NCI-H1436 treated with DMSO at 0.1 percent for 48 hours (cell line): ENCODE measurements around the gene LSMEM2.

Source experiments
- DNase-seq: peaks from one replicate; lab custom pipeline; 2025; lab: John Stamatoyannopoulos, UW

The LSMEM2 gene

DNA sequence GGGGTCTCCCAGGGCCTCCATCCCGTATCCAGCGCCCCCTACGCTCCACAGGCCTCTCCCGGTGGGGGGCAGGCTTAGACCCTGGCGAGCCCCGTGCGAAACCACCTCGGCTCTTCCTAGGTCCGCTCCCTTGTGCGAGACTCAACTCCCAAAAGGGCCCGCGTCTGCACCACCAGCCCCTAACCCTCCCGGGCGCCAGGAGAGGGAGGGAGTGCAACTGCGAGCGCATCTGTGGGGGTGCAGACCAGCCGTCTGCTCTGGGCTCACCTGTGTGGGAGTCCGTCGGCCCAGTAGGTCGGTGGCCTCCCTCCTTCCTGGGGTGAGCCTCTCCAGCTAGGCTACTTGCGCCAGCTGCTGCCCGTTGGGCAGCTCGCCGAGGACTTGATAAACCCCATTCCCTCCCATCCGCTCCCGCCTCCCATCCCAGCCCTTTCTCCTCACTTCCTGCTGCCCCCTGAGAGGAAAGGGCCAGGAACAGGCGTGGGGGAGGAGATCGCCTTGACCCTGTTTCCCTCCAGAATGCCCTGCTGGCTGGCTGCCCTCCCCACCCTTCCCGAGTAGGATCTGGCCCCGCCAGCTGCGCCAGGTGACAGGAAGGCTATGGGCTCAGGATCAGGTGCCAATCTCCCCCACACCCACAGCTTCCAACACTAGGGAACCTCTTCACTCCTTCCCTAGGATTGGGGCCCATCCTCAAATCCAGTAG lies 43.7 kb downstream of the LSMEM2 start, which contains the start of gene HYAL2:
Gene HYAL2, minus strand, starts transcription at position 360 of the 706 bp plus-strand sequence. CDS start 2,256 bp downstream, outside the sequence.
- DNase-seq, result no peak

DNA sequence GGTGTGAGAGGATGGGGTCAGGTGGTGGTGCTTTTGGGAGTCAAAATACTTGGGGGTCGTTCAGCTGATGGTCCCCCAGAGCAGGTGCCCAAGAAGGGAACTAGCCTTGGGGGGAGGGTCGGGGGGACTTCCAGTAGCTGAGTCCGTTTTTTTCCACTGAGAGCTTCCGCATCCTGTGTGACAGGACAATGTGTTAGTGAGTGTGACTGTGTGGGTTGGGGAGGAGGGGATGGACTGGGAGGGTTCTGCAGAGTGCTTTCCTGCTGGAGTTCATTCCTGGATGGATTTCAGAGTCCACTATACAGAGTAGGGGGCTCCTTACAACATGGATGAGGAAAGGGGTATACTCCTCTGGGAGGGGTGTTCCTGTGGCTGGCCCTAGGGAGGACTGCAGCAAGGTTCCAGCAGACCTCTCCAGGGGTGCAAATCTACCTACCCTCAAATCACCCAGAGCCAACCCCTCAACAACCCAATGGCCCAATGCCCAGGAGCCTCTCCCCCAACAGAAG lies 44.3 kb downstream of the LSMEM2 start:
- DNase-seq, result no peak

DNA sequence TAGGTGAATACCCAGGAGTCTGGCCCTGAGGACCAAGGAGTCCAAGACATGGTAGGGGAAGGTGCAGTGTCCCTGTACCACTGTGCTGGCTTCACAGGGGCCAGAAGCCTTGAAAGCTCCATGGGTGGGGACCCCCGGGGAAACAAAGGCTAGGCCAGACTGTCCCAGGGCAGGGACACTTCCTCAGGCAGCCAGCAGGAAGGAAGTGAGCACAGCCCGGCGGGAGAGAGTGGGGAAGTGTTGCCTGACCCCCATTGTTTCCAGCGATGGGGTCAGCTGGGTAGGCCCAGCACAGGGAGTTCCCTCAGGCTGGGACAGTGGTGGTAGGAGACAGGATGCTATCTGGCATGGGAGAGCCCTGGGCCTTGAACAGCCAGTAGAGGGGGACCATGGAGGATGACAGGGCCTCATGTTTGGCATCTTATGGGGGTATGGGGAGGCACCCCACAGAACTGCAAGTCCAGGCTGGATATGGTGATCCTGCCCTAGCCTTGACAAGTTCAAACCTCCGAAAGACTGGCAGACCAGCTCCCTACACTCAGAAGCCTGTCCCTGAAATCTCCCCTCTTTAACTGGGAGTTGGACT lies 44.8 kb downstream of the LSMEM2 start:
- DNase-seq, result no peak

DNA sequence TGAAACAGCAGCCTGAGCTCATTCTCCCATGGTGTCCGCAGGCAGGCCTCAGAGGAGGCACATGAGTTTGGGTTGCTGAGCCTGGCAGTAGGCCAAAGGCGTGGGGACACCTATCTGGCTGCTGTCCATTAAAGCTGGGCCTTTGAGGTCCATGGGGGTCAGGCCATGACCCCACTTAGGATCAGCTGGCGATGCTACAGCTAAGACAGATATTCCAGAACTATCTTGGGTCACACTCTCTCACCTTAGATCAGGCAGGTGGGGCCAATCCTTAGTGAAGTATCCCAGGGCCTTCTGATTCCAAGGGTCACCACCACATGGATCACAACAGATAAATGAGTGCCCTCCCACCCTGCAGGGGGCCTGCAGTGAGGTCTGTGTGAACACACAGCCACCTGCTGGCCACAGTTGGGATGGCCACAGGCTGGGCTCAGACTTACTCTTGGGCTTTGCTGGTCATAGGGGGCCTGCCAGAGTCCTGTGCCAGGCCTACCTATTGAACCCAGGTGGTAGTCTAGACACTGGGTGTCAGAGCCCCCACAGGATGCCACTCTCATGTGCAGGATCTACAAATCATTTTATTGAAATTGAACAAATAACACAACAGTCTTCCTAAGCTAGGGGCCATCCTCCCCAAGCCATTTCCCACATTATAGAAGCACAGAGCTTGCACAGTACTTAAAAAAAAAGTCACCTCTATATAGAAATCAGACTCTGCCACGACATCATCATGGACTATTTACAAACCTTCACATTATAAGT lies 45.6 kb downstream of the LSMEM2 start:
- DNase-seq, result no peak

DNA sequence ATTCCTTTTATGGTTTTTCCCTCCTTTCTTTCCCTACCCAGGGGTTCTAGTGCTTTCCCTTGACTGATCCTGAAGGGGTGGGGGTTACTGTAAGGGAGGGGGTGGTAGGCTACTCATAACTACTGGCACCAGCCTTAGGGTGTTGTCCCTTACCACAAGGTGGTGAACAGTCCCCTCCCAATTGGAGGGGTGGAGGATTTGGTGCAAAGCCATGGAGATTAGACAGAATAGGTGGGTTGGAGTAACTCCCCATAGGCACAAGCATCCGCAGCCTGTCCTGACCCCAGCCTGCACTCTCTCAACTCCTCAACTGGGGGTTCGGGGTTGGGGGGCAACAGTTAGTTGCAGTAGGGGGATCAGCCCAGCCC lies 46.2 kb downstream of the LSMEM2 start:
- no peak for DNase-seq

DNA sequence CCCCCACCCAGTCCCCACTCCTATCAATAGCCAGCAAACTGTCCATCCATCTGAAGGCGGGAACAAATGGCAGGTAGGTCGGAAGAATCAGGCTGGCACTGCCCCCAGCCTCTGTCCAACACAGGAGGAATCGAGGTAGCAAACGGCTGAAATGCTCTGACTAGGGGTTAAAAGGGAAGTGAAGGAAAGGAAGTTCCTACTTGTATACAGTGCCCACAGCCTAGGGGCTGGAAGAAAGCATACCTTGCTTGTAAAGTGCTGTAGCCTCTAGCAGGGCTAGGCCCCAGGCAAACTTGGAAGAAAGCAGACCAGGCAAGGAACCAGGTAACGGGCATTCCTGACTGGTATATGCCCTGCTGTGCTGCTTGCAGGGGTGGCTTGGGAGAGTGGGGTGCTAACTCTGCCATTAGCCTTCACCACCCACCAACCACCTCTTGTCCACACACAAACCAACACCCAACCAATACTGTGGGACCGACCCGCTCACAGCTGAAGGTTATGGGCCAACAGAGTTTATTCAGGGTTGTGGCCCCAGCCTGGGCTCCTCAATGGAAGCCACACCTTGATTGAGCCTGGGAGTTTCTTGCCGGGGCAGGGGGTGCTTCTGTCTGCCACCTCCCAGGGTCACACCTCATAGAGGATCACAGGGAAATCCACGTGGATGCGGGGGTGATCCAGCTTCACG lies 46.8 kb downstream of the LSMEM2 start:
- DNase-seq, result no peak

DNA sequence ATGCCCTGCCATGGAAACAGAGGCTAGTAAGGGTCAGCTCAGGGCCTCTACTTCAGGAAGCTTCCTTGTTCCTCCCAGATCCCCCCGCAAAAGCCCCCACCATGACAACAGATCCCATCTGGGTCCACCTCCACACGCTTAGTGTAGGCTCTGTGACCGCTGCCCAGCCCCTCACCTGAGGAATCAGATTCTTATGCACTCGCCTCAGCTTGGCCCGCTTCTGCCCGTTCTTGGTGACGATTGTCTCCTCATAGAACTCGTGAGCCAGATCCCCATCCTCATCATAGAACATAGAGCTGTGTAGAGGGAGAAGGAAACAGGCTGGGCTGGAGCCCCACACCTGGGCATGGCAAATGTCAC lies 47.3 kb downstream of the LSMEM2 start:
- DNase-seq, result no peak

DNA sequence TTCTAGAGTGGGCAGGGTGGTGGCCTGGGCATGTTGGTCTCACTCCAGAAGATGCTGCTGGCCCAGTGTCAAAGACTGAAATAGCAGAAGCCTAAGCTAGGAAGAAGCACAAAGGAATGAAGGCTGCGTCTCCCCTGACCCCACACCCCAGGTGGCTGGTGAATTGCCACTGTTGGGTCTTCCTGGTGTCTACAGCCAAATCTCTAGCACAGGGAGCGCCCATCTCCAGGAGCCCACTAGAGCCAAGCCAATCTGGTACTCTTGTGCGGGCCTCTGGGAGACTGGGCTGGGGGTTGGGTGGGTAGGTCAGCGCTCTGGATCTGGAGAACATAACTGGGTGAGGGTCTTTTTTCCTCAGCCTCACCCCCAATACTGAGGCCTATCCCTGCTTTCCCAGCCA lies 48.2 kb downstream of the LSMEM2 start:
- no peak for DNase-seq

DNA sequence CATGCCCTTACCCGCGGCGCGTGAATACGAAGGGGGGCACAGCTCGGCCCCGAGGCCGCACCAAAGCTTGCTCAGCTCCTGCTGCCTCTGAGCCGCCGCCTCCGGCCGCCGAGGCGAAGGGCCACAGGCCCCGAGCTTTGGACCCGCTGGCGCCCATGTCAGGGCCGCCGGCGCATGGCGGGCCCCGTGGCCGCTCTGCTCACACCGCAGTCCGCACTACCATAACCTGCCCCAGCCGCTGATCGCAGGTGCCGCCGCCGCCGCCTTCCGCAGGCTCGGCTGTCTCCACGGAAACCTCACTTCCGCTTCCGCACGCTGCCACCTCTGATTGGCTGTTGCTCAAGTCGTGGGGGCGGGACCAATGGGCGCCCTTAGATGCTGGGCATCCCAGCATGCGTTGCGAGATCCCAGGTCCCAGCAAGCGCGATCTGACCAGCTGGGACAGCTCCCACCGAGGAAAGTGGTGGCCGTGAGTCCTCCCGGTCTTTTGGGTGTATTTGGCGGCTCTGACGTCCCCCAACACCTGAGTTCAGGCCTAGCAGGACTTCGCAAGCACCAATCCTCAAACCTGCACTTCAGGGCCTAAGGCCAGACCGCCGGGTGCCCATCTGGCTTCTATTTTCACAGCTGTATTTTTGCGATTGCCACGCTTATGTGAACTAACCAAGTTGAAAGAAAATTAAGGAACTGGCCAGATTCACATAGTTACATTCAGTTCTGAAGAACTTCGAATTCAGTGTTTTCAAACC lies 49.2 kb downstream of the LSMEM2 start, which contains the start of gene TUSC2:
Gene TUSC2, minus strand, starts transcription at position 281 of the 749 bp plus-strand sequence. Its CDS starts 124 bp downstream, at position 157.
- DNase-seq, result no peak

DNA sequence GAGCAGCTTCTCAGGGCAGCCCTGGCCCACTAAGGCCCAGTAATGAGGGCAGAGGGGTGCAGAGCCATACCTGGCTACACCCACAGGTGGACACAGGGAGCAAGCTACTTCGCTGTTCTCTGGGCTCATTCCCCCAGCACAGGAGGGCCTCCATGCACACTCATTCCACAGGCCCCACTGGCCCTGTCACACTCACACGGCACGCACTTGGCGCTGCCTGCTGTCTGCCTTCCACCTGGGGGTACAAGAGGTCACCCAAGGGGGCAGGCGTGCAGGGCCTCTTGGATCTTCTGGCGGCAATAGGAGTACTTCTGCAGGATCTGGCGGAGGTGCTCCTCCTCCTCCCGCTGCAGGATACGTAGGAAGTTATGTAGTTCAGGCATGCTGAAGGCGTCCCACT lies 51.4 kb downstream of the LSMEM2 start:
- no peak for DNase-seq

DNA sequence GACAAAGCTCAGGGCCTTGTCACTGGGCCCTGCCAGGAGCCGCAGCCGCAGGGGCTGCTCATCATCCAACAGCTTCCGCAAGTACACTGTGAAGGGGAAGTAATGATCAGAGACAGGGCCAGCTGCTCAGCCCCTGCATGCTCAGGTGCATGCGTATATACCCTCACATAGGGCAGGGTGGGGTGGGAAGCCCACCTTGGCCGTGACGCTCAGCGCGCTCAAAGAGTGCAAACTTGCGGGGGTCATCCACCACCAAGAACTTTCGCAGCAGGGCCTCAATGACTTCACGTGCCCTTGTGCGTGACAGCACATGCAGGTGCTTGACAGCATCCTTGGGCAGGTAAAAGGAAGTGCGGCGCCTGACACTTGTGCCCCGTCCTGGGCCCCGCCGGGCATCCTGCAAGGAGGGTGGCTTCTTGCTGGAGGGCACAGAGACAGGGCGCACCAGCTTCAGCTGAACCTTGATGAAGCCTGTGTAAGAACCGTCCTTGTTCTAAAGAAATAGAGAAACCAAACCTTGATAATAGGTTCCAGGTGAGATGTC lies 52.5 kb downstream of the LSMEM2 start:
- DNase-seq, result no peak

DNA sequence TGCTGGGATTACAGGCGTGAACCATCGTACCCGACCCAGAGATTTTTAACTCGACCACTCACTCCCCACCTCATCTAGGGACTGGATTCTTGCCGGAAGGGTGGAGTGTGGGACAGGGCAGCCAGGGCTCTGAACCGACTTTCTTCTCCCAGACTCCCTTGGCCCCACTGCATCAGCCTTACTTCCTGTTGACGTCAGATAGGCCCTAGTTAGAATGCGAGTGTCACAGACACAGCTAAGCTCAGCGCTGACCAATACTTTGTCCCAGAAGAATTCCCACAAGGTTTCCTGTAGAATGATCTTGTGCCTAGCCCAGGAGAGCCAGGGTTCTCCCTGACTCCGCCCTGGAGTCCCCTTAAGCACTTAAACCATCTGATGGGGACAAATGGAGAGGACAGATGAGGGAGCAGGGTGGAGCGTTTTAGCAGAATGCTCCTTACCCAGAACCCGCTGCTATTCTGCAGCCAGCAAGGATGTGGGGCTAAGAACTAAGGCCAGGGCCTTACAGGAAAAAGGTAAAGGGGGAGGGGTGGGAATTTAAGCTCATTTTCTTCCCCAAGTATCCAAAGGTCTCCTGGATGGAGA lies 54.9 kb downstream of the LSMEM2 start:
- DNase-seq, result no peak

DNA sequence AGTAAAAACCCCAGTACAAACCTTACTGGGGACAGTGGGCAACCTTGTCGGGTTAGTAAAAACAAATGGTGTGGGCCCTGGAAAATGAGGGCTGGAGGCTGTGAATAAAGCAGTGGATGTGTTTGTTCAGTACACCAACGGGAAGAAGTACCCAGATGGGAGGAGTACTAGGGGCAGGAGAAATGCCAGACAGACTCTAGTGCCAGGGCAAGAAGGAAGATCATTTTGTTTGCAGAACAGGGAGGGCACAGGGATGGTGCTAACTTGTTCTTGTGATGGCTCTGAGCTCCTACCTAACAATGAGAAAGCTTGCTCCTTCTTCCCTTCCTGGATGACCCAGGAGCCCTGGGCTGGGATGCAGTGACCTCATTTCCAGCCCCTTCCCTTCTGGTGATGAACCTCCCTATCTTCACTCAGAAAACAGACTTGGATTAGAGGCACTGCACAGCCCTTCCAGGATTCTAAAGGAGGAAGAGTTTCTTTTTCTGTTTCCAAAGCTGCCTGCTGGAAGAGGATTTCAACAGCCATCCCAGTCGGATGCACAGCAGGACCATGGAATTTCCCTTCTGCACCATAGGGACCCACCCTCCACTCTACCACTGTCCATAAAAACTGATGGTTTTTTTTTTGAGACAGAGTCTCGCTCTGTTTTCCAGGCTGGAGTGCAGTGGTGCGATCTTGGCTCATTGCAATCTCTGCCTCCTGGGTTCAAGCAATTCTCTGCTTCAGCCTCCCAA lies 55.6 kb downstream of the LSMEM2 start:
- no peak for DNase-seq

DNA sequence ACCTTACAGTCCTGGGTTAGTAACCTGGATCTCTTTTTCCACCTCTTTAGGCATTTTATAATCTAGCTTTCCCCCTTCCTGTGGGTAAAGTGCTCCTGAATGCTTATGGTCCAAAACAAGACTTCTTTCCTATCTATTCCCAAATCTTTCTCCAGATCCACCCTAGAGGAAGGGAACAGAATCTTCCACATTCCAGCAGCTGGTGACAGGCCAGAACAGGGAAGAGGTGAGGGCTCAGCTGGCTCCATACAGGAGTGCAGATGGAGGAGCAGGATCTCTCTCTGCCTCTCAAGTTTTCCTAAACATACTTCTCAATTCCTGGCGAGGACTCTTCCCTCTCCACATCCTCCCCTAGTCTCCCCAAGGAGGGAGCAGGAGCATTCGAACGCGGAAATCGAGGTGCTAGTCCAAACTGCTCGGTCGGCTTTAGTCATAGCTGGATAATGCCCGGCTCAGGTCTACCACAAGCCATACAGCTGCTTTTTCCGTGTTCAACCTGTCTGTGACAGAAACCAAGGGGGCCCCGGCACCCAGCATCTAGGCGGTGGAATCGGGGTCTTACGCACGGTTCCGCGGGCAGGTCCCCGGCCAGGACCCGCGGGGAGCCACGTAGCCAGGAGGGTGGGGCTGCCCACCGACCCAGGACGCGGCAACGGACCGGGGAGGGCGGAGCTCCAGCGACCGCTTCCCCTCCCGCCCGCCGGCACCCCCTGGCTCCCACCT lies 57.7 kb downstream of the LSMEM2 start:
- DNase-seq, result no peak

DNA sequence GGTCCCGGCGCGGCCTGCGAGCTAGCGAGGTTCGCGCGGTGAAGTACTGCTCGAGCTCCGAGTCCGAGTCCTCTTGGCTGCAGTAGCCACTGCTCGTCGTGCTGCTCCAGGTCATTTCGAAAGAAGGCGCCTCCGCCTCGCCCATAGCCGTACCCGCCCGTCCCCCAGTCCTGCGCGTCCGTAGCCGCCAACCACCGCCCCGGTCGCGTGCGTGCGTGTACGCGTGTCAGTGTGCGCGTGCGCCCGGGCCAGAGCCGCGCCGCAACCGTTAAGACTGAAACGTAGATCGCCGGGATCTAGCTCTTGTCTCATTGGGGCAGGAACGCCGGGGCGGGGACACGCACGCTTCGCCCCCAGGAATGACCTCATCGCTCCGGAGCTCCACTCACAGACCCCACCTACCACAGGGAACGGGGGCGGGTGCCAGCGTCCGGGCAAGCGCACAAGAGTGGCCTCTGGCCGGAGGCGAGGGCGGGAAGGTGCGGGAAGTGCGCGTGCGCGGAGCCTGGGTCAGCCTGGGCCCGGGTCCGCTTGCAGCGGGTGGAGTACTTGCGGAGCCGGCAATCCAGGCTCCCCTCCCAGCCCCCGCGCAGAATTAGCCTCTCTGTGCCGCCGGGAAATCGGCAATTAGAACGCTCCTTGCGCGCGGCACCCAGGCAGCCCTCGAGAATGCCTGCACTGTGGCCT lies 58.4 kb downstream of the LSMEM2 start:
- peak; percentile 79 for DNase-seq
